CD4-positive, alpha-beta T cell treated with Interleukin-1 beta for 1 hour (primary cell): ENCODE results near the gene PTTG1IP.

ENCODE experiments used
- DNase-seq, 2 donors: peaks; one replicate each; pipeline ENCODE4 v3.0.0-alpha.2; 2020 to 2022

The PTTG1IP gene

DNA sequence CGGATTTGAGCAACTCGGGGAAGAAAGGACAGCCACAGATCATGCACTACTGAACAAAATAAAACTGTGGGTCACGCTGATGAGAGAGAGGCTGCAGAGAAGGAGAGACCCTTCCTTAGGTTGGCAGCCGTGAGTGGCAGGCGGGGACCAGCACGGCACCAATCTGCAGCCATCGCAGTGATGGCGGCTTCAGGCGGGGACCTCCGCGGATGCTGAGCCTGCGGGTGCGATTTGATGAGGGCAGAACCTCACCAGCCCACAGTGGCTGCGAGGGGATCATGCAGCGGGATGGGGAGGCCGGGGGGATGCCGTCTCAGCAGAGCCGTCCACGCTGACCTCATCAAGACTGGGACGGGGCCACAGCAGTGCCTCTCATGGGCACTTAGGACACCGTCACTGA is 35.4 kb upstream of the PTTG1IP start:
- DNase-seq: no peak

DNA sequence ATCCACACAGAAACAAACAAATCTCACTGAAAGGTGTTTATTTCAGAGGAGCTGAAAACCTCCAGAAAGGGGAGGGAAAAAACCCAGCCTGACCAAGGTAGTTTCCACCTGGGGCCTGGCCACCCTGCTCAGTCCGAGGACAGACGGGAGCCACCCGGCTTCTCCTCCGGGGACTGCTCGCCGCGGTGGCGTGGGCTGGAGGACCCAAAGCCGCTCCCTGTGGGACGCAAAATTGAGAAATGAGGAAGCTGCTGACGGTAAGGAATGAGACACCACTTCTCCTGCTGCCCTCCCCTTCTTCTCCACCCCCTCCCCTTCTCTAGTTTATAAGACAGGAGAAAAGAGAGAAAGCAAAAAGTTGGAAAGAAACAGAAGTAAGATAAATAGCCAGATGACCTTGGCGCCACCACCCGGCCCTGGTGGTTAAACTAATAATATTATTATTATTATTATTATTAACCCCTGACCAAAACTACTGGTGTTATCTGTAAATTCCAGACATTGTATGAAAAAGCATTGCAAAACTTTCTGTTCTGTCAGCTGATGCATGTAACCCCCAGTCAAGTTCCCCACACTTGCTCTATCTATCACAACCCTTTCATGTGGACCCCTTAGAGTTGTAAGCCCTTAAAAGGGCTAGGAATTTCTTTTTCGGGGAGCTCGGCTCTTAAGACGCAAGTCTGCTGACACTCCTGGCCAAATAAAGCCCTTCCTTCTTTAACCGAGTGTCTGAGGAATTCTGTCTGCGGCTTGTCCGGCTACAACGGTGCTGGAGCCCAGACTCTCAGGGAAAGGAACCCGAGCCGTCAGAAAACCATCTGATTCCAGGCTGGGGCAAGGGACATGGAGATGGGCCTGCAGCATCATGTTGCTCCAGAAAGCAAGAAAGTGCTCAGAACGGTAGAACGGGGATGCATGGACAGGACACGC is 34.7 kb upstream of the PTTG1IP start:
- peak in 1 of 2 donors; percentile 52 for DNase-seq

DNA sequence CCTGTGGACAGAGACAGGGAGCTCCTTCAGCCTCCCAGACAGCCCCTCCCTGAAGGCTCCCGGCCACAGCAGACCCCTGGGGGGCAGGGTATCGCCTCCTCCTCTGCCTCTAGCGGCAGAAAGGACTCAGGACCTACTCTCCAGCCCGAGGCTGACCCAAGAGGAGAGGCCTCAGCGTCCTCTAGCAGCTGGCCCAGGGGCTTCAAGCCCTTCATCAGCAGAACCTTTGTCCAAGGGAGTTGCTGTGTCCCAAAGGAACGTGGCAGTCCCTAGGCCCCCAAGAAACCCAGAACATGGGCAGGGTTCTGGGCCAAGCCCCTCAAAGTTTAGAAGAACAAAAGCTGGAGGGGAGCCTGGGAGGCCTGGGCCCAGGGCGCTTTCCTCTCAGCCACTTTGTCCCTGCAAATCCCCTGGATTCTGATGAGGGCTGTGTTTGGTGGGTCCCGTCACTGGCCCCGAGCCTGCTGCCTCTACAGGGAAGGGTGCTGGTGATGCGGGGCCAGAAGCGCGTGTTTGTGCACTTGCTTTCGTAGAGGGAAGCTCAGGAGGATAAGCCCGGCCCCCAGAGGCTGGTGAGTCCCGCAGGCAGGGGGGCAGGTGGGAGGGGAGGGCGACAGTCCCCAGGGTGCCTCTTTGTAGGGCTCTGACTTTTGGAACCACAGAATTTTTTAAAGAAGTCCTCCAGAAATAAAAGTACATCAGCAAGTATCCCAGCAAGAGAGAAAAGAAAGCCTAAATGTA is 33.9 kb upstream of the PTTG1IP start:
- no peak for DNase-seq

DNA sequence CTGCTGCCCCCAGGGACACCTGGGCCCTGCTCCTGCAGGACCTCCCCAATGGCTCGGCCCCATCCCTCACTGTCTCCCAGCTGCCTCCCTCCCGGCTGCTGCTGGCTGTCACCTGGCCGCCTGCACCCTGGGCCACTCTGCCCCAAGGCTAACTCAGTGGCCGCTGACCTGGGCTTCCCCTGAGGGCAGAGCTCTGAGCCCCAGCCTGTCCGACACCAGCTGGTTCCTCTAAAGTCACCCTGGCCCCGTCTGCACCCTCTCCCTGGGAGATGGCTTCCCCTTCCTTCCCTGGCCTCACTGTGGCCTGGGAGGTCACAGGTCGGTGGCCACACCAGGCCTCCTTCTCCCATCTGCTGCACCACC is 32.2 kb upstream of the PTTG1IP start:
- no peak for DNase-seq

DNA sequence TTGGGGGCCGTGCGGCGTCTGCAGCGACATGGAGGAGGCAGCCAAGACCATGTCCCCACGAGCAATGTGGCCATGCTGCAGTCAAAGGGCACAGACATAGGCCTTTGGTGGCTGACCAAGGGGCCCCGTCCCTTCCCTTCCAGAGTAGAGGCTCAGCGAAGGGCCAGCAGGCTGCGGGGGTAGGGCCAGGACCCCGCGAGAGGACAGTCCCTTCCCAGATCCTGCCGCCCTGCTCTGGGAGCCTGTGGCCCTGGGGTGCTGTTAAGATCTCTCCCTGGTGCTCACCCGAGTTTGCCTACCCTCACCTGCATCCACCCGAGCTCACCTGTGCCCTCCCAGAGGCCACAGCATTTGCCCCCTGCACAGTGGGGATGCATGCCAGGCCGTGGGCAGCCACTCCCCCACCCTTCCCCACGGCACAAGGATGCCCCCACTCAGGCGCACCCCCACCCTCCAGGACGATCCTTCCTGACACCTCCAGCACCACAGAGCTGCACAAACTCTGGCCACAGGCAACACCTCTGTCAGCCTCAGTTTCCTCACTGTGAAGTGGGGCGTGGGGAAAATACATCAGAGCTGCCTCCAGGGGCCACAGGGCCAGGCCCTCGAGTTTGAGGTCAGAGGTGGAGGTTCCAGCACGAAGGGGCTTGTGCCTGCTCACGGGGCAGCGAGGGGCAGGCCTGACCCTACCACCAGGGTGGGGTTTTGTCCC is 31.7 kb upstream of the PTTG1IP start:
- DNase-seq: no peak

DNA sequence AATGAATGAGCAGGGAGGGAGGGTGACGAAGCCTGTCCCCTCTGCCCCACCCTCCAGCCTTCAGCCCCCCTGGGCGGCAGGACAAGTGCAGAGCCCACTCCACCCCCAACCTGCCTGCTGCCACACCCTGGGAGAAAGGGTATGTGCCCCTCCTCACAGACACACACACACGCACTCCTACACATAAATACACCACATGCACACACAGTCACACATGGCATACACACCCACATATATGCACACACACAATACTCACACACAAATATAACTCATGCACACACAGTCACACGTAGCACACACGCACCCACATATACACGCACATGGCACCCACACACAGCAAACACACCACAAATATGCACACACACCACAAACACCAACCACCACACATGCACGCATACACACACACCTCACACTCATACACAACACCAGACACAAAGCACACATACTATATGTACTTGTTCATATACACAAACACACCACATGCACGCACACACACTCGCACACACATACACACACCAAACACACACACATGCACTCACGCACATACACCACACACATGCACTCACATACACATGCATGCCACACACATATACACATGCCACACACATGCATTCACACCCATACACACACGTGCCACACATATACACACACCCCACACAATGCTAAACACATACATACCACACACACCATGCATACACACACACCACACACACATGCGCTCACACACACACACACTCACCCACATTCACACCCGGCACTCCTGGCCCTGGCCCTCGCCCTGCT is 30.8 kb upstream of the PTTG1IP start:
- DNase-seq: no peak

DNA sequence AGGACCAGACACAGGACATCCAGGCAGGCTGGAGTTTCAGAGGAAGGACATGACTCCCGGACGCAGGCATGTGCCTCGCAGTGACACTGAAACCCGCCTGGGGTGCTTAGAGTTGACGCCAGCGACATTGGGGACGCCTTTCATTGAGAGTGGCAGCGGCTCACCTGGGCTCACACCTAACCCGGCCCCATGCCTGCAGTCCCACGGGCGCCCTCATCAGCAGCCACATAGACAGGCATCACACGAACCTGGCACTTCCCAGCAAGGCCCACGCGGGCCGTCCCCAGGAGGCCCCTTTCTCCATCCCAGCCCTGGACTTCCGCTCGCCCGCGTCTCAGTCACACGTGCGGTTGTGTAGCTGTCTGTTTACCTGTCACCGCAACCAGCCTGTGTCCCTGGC is 30.2 kb upstream of the PTTG1IP start:
- no peak for DNase-seq

DNA sequence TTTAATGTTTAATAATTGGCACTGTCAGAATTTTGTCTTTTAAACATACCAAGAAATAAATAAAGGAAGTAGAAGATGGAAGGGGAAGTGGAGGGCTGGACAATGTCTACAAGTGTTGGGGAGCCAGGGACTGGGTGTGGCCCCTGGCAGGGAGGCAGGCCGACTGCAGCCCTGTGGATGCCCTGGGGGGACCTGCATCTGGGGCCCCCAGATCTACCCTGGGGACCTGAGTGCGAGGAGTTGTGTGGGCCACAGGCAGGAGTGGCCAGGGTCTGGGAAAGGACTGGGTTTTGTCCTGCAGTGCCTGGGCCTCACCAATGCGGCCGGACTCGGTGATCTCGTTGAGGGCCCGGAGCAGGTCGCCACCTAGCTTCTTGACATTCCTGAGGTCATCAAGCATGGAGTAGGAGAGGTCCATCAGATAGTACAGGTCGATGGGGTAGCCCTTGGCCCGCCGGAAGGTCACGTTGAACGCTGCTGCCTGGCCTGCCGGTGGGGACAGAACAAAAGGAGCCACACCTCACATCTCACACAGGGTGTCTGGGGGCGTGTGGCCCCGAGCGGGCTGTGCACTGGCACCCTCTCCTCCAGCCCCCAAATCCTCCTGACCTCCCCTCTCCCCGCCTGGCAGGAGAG is 29.7 kb upstream of the PTTG1IP start:
- no peak for DNase-seq

DNA sequence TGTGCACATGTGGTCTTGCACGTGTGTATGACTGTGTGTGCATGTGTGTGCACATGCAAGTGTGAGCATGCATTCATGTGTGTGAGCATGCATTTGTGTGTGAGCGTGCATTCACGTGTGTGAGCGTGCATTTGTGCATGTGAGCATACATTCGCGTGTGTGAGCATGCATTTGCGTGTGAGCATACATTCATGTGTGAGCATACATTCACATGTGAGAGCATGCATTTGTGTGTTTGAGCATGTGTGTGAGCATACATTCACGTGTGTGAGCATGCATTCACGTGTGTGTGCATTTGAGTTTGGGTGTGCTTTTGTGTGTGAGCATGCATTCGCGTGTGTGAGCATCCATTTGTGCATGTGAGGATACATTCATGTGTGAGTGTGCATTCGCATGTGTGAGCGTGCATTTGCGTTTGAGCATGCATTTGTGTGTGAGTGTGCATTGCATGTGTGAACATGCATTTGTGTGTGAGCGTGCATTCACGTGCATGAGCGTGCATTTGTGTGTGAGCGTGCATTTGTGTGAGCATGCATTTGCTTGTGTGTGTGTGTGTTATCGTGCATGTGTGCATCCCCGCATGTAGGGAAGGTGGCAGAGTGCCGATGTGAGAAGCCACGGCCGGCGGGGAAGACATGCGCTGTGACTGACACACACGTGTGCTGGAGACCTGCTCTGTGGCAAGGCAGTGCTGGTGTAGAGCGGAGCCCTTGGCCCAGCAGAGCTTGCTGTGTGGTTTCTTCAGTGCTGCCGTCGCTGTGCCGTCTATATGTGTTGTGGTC is 29.0 kb upstream of the PTTG1IP start:
- DNase-seq: no peak

DNA sequence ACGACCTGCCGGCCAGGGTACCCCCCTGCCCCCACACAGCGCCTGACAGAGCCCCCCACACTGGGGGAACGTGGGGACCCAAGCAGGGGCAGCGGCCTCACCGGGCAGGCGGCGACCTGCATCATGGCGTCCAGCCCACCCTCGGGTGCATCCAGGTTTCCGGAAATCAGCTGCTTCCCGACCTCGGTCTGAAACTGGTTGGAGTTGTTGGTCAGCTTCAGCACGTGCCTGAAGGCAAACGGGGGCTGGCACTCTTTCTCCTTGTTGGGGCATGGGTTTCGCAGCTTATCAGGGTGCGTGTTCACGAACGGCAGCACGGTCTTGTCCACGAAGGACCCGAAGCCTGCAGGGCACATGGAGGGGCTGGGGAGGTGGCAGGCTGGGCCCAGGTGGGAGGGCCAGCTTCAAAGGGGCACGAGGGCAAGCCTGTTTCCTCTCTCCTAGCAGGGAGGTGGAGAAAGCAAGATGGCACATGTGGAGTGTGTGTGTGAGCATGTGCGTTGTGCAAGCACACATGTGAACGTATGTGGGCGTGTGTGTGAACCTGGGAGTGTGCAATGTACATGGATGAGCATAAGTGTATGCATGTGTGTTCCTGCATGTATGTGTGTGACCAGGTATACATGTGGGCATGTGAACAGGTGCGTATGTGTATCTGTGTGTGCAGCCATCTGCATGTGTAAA is 28.0 kb upstream of the PTTG1IP start:
- DNase-seq: no peak

DNA sequence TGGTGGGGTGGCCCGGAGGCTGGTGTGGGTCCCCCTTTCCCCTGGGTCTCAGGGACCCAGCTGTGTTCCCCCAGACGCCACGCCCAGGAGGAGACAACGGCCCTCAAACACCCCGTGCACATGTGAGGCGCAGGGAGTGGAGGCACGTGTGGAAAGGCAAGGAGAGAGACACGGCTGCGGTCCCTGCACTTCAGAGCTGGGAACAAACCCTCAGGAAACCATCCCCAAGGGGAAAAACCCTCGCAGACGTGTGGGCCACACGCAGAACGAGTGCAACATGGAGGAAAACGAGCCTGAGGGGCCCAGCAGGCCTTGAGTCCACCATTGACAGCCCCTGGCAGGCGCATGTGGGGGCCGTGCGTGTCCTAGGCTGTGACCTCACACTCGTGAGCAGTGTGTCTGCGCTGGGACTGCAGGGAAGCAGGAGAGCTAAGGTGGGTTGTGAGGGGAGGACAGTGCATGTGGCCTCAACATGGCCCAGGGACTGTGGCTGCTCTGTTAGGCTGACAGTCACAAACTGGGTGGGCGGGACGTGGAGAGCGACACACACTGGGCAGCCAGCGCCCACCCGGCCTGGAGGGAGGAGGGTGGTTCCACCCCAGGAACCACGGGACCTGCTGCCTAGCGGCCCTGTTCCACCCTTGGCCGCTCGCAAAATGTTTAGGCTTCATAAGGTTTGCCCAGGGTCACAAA is 27.2 kb upstream of the PTTG1IP start:
- no peak for DNase-seq

DNA sequence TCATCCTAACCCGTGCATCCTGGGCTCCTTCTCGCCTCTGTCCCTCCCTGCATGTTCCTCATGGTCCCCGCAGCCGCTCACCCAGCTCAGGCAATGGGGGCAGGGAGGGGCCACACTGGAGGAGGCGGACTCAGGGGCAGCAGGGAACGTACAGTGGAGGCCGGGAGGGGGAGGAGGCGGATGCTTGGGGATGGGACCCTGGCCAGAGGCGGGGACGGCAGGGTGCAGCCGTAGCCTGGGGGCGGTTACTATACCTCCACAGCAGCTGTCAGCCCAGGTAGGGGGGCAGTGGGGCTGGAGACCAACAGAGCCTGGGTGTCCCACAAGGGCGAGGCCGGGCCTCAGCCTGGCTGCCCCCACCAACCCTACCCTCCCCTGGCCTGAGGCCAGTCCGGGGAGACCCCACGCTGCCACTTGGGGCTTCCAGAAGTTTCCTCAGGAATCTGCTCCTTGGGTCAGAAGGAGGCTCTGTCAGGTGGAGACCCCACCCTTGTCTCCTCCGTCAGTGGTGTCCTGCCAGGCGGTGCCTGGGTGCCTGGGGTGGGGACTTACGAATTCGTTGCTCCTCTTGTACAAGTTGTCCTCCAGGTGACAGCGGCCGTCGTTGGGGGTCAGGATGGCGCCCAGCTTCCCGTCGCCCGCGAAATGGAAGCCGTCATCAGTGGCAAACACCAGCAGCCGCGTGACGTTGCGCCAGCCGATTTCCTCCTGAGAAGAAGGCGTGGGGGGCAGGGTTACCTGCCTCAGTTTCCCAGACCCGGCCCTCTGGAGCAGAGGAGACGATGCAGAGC is 26.5 kb upstream of the PTTG1IP start:
- DNase-seq: no peak

DNA sequence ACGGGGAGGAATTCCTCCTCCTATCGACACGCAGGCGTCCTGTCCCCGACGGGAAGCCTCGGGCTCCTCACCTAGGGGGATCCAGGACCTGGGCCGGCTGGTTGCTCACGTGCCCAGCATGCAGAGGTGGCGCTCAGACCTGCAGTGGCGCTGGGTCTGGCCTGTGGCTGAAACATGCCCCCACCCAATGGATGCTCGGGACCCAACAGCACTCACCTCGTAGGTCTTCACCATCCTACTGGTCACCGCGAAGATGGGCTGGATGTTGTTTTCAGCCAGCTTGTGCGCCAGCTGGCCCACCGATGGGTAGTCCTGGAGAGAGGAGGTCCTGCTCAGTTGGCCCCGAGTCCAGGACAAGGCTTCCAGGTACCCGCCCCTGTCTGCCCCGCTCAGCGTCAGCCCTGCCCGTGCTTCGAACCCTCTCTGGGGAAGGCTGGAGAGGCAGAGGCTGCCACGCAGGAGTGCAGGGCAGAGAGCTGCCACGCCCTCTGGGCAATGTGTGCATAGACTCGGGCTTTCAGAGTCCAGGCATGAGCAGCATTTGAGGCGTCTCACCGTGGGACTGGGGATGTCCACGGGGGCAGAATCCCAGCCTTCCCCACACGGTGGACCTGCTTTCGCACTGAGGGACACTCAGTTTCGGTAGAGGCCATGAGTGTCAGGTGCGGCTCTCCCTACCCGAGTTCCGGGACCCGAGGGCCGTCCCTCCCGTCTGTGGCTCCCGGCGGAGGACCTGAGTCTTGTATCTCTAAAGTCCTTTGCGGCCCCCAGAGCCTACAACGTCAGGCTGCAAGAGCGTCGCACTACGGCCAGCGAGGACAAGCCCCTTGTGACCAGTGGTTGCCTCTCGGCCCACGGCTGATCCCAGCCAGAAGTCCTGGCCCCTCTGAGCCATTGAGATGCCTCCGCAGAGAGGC is 25.6 kb upstream of the PTTG1IP start:
- DNase-seq: no peak

DNA sequence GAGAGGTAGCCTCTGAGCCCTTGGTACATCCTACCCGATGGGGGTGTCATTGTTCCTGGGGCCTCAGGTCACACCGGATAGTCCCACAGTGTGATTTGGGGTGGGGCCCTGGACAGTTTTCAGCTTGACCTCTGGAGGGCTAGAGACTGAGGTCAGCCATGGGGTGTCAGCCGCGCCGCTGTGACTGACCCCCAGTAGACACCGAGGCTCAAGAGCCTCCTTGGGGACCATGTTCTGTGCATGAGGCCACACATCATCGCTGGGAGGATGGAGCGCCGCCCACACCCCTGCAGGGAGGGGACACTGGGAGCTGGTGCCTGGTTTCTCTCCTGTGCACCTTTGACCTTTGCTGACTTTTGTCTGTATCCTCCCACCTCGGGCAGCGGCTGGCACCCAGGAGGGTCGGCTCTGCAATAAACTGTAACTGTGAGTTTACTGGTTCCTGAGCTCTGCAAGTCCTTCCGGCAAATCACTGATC is 24.6 kb upstream of the PTTG1IP start:
- DNase-seq: no peak

DNA sequence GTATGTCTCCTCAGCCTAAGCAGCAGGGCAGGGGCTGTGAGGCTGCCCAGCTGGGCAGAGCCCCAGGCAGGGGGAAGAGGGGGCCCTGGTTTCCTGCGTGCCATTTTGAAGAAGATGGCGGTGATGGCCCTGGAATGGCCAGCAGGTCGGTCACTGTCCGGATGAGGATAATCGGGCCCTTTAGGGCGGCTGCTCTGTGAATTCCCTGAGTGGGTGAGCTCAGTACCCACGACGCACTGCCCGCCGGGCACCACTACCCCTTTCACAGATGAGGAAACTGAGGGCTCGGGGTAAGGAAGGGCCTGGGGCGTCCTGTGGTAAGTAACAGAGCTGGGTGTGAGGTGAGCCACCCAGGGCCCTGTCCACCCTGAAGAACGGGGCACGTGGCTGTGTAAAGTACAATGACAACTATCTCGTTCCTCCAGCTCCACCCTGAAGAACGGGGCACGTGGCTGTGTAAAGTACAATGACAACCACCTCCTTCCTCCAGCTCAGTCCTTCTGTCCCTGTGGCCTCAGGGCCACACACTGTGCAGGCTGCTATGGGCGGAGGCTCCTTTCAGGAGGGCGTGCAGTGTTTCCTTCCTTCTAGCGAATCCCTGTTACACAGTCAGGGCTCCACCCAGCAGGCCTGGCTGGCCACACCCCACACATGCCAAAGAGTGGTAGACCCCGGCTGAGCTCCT is 24.0 kb upstream of the PTTG1IP start:
- peak in 1 of 2 donors; percentile 64 for DNase-seq

DNA sequence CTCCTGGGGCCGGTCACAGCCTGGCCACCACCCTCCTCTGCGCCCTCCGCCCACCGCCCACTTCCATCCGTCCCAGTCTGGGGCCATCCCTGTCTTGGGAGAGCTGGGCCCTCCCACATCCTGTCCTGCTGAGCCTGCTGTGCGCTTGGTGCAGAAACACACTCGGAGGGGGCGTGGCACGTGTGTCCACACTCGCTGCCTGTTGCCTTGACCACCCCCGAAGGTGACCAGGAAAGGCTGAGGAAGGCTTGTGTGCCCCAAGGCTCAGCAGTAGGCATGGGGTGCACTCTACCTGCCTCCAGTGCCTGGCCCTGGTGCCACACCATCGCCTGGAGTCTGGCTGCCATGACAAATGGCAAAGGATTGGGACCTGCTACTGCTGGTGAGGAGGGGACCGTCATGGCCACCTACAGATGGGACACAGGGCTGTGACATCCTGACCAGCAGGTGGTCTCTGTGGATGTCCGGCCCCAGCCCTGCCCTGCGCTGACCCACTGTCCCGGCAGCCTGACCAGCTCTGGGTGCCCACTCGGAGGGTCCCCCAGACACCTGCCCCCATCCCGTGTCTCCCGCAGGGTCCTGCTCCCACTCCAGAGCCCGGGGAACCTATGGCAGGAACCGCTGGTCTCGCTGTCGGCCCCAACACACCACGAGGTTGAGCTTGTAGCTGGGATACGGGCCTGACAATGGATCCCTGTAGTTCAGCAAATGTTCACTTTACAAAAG is 23.2 kb upstream of the PTTG1IP start:
- no peak for DNase-seq

DNA sequence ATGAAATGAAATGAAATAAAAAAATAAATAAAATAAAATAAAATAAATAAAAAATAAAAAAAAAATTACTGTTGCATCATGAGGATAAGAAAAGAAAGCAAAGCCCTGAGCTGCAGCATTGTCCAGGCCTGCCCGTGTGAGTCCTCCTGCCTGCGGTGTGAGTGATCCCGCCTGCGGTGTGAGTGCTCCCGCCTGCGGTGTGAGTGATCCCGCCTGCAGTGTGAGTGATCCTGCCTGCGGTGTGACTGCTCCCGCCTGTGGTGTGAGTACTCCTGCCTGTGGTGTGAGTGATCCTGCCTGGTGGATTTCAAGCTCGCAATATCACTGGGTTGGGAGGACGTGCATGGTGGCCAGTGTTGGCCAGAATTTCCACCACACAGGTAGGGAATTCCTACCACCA is 22.4 kb upstream of the PTTG1IP start:
- no peak for DNase-seq
